ENCODE data around the gene ANKRD42.

- TF ChIP-seq CTCF (conservative IDR thresholded peaks at IDR 0.05; ENCODE audit: low read length) (no peak), EZH2phosphoT487 (IDR thresholded peaks at IDR 0.05; ENCODE audit: borderline replicate concordance) (no peak)
These were observed 2.1 kb downstream of the ANKRD42 start for GRCh38 chr11:83195649-83196048.
